HL-60/S4 treated with phorbol 12-myristate 13-acetate at 8.2 ng/mL for 4 days and 3 days (cell line): ENCODE measurements around the gene COL26A1.
"Not testable (repeated sequence)": the region's sequence is repeated elsewhere in the genome, so short reads cannot be mapped to it uniquely, and the experiment has no call there.

Experiments used
- in situ Hi-C: fragments of 300-500 bp; cut with MboI; formaldehyde crosslinking; loops from 2 replicates; pipeline ENCODE4 v1.15.0; 2022; ENCODE audit warnings: low sequenced_read_pairs

The COL26A1 gene

DNA sequence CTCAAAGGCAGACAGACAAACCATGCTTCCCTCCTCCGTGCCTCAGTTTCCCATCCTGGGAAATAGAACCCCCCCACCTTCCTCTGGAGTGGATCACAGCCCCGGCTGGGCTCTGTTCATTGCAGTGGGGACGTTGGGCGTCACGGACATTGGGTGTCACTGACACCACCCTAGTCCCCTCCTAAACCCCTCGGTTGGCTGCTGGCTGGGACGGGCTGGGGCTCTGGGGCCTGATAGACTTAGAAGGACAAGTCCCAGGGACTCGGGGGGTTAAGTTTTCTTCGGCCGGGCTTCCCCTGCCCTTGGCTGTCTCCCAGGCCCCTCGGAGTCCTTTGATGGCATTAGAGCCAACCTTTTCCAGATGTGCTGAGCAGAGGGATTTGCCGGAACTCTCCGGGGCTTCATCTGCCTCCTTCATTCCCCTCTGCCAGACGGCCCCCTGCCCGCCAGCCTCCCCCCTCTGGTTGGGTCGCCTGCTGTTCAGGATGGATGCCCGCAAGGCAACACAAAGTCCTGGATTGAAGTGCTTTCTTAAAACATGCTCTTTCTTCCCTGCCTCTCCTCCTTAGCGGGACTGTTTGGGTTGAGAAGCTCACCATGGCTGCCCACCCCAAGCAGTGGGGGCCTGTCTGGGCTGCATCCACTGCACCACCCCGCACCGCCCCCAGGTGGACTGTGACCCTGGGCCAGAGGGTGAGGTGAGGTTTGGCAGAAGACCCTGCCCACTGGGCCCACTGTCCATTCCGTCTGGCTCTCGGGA is 73.0 kb downstream of the COL26A1 start:
- in situ Hi-C loops, result no loop called here

GRCh38 chr7:101436221-101436735 is 73.6 kb downstream of the COL26A1 start:
- in situ Hi-C loops, result no loop called here

DNA sequence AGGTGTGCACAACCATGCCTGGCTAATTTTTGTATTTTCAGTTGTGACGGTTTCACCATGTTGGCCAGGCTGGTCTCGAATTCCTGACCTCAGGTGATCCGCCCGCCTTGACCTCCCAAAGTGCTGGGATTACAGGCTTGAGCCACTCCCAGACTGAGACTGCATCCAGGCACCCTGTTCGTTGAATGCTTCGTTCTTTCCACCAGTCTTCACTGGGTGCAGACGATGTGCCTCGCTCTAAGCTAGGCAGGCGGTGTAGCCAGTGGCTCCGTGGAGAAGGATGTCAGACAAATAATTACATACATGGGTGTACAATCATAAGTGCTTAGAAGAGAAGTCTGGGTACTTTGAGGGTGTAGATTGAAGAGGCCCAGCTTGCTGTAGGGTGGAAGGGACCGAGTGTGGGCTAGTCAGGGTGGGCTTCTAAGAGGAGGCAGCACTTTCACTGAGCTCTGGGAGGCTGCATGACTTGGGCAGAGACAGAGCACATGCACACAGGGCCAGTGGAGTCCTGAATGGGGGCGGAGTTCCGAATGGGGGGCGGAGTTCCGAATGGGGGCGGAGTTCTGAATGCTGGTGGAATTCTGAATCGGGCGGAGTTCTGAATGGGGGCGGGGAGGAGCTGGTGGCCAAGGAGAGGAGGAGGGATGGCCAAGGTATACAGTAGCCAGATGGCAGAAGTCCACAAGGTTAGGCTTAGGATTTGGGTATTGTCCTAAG is 74.3 kb downstream of the COL26A1 start:
- in situ Hi-C loops, result no loop called here

DNA sequence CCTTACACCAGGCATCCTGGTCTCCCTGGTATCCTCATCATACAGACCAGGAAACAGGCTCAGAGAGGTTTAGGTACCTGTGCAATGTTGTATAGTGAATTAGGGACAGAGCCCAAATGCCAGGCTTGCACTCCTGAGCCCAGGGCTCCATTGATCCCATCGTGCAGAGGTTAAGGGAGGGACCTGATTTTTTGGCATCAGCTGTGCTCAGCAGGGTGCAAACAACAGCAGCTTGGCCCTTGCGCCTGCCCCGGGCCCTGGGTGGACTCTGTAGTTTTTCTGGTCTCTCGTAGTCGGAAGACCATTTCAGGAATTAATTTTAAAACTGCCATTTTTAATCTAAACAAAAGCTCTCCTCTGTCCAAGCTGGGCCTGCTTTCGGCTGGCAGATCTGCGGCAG is 79.2 kb downstream of the COL26A1 start:
- in situ Hi-C loops, result no loop called here

- in situ Hi-C loops, result no loop called here
These were observed 79.9 kb downstream of the COL26A1 start for GRCh38 chr7:101442426-101443070.

DNA sequence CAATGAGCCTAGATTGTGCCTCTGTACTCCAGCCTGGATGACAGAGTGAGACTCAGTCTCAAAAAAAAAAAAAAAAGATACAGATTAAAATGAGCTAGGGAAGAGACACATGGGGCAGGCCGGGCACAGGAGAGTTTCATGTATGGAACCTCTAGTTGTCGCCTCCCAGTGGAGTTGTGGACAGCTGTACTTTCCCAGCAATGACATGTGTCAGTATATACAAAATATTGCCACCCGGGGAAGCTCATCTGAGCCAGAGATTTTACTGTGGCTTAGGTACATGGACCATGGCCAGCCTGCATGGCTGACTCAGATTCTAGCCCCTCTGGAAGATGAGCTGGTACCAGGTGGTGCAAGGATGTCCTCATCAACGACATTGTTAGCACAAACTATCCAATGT is 87.4 kb downstream of the COL26A1 start:
- in situ Hi-C loops, result no loop called here

- in situ Hi-C loops, result no loop called here
These were observed 90.9 kb downstream of the COL26A1 start for GRCh38 chr7:101453617-101454016.

DNA sequence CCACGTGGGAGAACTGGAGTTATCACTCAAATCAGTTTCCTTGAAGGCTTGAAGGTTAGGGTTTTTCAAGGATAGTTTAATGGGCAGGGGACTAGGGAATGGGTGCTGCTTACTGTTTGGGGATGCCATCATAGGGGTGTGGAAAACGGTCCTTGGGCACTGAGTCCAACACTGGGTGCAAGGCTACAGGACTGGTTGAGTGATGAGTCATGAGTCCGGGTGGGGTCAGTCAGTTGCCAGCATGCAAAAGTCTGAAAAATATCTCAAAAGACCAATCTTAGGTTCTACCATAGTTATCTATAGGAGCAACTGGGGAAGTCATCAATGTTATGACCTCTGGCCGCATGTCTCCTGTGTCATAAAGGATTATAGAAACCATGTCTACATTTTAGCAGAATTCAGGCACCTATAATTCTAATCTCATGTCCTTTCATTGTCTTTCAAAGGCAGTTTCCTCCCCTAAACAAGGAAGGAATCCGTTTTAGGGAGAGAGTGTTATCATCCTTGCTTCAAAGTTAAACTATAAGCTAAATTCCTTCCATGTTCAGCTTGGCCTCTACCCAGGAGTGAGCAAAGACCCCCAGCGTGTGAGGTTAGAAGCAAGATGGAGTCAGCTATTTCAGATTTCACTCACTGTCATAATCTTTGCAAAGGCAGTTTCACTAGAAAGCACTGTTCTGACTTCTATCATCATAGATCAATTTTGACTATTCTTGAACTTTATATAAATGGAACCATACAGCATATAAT is 94.5 kb downstream of the COL26A1 start:
- in situ Hi-C loops, result no loop called here

DNA sequence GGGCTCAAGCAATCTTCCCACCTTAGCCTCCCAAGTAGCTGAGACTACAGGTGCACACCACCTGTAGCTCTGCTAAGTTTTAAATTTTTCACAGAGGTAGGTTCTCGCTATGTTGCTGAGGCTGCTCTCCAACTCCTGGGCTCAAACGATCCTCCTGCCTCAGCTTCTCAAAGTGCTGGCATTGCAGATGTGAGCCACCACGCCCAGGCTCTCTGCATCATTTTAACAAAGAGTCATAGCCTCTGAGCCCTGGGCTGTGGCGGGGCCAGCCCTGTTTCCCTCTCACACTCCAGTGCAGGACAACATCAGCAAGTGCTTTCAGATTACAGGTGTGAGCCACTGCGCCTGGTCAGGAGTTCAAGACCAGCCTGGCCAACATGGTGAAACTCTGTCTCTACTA is 102.5 kb downstream of the COL26A1 start:
- in situ Hi-C loops, result no loop called here

GRCh38 chr7:101465576-101466196 is 103.0 kb downstream of the COL26A1 start:
- in situ Hi-C loops, result no loop called here

DNA sequence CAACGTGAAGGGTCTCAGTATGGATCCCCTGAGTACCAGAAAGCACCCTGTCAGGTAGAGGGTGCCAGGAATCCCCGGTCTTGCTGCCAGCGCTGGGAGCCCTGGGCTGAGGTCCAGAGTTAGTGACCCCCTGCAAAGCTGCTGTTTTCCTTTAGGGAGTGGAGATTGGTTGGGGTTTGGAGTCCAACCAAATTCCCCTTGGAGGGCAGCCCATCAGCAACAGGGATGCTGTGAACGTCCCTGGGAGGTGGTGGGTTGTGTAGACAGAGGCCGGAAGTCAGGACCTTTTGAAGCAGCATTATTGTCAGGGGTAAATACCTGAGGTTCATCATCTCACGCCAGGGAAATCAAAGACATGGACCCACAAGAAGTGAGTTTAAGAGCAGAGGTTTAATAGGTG is 104.2 kb downstream of the COL26A1 start:
- in situ Hi-C loops, result no loop called here

GRCh38 chr7:101468546-101469275 is 106.0 kb downstream of the COL26A1 start:
- in situ Hi-C loops, result no loop called here

DNA sequence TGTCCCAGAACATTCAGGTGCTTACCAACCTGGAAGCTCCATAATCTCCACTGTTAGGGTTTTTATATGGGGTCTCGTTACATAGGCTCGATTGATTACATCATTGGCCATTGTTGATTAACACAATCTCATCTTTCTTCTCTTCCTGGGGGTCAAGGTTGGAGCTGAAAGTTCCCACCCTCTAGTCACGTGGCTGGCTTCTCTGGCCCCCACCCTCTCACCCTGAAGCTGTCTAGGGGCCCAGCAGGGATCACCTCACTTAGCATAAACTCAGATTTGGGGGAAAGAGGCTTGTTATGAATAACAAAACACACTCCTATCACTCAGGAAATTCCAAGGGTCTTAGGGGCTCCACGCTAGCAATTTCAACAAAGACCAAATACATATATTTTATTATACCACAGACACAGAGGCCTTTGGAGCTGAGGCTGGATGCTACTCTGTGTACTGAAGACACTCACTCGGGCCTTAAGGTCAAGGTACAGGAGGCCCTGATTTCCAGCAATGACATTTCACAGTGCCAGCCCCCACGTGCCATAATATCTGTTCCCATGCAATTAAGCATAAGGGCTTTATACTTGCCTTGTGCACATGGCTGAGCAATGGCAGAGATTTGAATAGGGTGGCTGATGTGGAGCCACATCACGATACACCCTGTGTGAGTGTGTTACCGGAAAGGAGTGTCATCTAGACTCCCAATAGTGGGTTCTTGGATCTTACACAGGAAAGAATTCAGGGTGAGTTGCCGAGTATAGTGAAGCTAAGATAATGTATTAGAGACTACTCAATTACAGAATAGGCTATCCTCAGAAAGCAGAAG is 108.2 kb downstream of the COL26A1 start:
- in situ Hi-C loops, result no loop called here

DNA sequence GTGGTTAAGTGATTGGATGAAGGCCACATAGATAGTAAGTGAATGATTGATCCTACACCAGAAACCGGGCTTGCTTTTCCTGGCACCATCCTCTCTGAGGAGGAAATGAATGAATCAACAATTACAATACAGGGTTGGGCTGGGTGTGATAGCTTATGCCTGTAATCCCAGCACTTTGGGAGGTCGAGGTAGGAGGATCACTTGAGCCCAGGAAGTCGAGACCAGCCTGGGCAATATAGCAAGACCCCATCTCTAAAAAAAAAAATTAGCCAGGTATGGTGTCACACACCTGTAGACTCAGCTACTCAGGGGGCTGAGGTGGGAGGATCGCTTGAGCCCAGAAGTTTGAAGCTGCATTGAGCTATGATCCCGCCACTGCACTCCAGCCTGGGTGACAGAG is 111.5 kb downstream of the COL26A1 start:
- in situ Hi-C loops, result no loop called here

- in situ Hi-C loops, result not testable (repeated sequence)
These were observed 113.0 kb downstream of the COL26A1 start for GRCh38 chr7:101475691-101476090.

DNA sequence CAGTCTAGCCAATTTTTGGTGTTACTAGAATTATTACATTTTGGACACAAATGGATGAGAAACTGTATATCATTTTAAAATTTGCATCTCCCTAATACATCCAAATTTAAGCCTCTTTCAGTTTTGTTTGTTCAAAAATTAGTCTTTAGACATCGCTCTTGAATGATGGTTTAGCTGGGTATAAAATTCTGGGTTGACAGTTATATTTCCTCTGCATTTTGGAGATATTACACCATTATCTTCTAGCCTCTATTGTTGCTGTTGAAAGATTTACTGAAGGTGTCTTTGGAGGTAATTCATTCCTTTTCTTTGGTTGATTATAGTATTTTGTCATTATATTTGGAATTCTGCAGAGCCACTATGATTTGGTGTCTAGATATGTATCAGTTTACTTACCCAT is 116.5 kb downstream of the COL26A1 start:
- in situ Hi-C loops, result no loop called here

DNA sequence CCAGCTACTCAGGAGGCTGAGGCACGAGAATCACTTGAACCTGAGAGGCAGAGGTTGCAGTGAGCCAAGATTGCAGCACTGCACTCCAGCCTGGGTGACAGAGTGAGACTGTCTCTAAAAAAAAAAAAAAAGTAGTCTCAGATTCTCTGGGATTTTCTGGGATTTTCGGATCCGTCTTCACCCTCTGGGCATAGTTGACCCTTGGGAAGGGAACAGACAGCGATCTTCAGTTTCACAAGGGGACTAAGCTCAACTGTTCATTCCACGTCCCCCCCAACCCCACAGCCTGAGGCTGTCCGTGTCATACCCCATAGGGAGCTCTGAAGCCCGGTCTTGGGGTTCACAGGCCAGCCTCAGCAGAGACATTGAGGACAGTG is 123.4 kb downstream of the COL26A1 start:
- in situ Hi-C loops, result not testable (repeated sequence)

GRCh38 chr7:101486433-101487104 is 123.9 kb downstream of the COL26A1 start:
- in situ Hi-C loops, result no loop called here

DNA sequence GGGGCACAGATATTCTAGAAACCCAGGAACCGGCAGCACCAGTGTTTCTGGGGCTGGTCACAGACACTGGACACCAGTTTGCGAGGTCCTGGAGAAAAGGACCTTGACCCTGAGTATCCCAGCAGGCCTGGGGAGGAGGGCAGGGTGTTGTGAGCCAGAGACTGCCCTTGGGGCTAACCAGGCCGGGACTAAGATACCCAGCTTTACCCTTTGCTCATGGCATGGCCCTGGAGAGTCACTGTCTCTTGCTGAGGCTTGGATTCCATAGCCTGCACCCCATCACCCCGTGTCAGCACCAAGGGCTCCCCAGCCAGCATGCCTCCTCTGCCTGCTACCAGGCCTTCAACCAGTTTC is 124.4 kb downstream of the COL26A1 start:
- in situ Hi-C loops, result no loop called here
